Kidney (tissue), 14 donors: ENCODE data around the gene PCYT1A. TPM values are rescaled to one million over a fixed set of nuclear protein-coding genes. Genes with fewer than 3 reads are reported as not detected.

ENCODE experiments used
- DNase-seq, 5 donors: peaks; one replicate each; pipeline ENCODE4 v3.0.0-alpha.2; 2013 to 2020
- FAIRE-seq: peaks from 2 replicates; lab custom pipeline; 2012; peaks lifted over from hg19 to GRCh38; lab: Jason Lieb, UNC
- H3K27ac ChIP-seq, 2 donors: one replicate each; pipeline ENCODE4 v1.7.0; 2013; ENCODE audit warnings: low read depth in 2 of 2, low read length in 2 of 2, inconsistent platforms in 1 of 2
- H3K27me3 ChIP-seq: one replicate; pipeline ENCODE4 v1.7.1; 2013; ENCODE audit warnings: low read length, inconsistent platforms; ENCODE audit not compliant: control insufficient read depth, insufficient read depth
- H3K36me3 ChIP-seq, 3 donors: one replicate each; pipeline versions ENCODE4 v1.7.0 to v1.7.1; 2013; ENCODE audit warnings: low read length in 3 of 3, control low read depth in 1 of 3, inconsistent platforms in 1 of 3; ENCODE audit not compliant: insufficient read depth in 3 of 3, control insufficient read depth in 2 of 3
- H3K4me1 ChIP-seq, 3 donors: one replicate each; pipeline versions ENCODE4 v1.7.0 to v1.7.1; 2013; ENCODE audit warnings: low read length in 3 of 3, inconsistent platforms in 1 of 3, low read depth in 1 of 3; ENCODE audit not compliant: control insufficient read depth in 2 of 3, insufficient read depth in 2 of 3
- H3K4me3 ChIP-seq, 3 donors: one replicate each; pipeline versions ENCODE4 v1.7.0 to v1.8.1; 2013; ENCODE audit warnings: low read length in 3 of 3, control low read depth in 1 of 3, inconsistent platforms in 1 of 3
- H3K9ac ChIP-seq, 3 donors: one replicate each; pipeline versions ENCODE4 v1.7.0 to v1.7.1; 2013; ENCODE audit warnings: low read length in 3 of 3, control low read depth in 1 of 3, inconsistent platforms in 1 of 3
- H3K9me3 ChIP-seq, 3 donors: one replicate each; pipeline versions ENCODE4 v1.7.0 to v1.7.1; 2013; ENCODE audit warnings: low read length in 3 of 3, control low read depth in 1 of 3, inconsistent platforms in 1 of 3; ENCODE audit not compliant: control insufficient read depth in 2 of 3, insufficient read depth in 1 of 3
- CTCF ChIP-seq: IDR thresholded peaks from 3 replicates; pipeline ENCODE4 v1.5.1; 2012; ENCODE audit warnings: mild to moderate bottlenecking, moderate library complexity, borderline replicate concordance; ENCODE audit not compliant: insufficient read depth; ENCODE audit errors: extremely low read depth
- intact Hi-C: fragments of 100-400 bp; cut with DNase I; formaldehyde crosslinking; loops from one replicate; pipeline ENCODE4 v1.11.1; 2022
- polyA plus RNA-seq: library from polyadenylated mRNA; stranded (reverse); fragments of 350-450 nt; fragmentation: Illumina TruSeq; extraction: RNeasy Lipid Tissue Mini Kit (QIAGEN cat#74804); gene quantifications from one replicate; pipeline ENCODE4 v1.2.3, GENCODE V29; 2014; ENCODE audit warnings: low read depth, low replicate concordance; ENCODE audit not compliant: insufficient read depth
- total RNA-seq: library from RNA; stranded (reverse); fragmentation: NEBNext Ultra II Directional; extraction: Animal tissue kit (Norgen Biotek cat#: 25700); gene quantifications from one replicate; pipeline ENCODE4 v1.2.1, GENCODE V29; 2021
- donor health status: control.
- donor health status: control.
- donor health status: control.
- donor health status: control.
- donor health status: control.
- donor health status: DM: yes; HTN: yes; CAD: no.
- donor health status: Normal renal cell carcinoma (clear cell type).

Gene PCYT1A
- total and polyA plus RNA-seq, 2 donors from 2014 or later, result 19.6 to 57.6 TPM

DNA sequence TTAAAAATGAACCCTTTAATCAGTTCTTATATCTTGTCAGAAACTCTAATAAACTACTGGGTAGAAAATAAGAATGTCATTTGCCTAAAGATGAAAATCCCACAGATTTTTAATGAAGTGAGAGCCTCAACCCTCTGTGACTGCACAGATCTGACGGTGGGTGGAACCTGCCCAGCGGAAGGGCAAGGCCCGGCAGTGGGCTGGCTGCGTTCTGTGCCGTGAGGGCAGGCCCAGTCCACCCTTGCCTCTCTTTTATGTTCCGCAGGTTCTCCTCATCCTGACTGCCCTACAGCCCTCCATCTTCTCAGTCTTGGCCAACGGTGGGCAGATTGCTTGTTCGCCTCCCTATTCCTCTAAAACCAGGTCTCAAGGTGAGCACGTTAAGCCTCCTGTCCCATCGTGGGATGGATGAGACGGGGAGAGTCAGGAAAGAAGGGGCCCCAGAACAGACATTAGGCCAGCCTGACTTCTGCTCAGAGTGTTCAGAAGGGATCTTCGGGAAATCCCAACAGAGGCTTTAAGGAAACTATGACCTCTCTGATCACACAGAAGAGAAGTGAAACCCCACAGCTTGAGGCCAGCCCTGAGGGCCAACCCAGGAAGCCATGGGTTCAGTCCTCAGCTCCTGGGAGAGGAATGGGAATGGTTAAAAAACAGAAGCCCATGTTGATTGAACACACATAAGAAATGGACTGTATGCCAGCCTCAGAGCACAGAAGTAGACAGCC, 55.2 kb downstream of the PCYT1A start:
- no peaks in the 10 kb centered on the region for H3K9me3 ChIP-seq
- FAIRE-seq (no peak), DNase-seq (no peak)
- H3K27me3 ChIP-seq, result no peaks in the 10 kb centered on the region
- no peak overlapping the region for H3K9ac ChIP-seq
- no peak overlapping the region for H3K4me3 ChIP-seq
- H3K4me1 ChIP-seq, result peaks cover 0 to 6% (median 0%) of the 10 kb centered on the region in 3 donors
- intact Hi-C loops, result no loop called here
- TF ChIP-seq CTCF, result no peak
- peaks cover 0 to 5% (median under 1%) of the 10 kb centered on the region in 3 donors for H3K36me3 ChIP-seq
- H3K27ac ChIP-seq, result no peak overlapping the region

GRCh38 chr3:196227629-196228493, 59.7 kb downstream of the PCYT1A start:
- FAIRE-seq, result no peak
- Histone ChIP-seq H3K27me3 (no peaks in the 10 kb centered on the region), H3K9ac (no peak overlapping the region), H3K36me3 (no peaks in the 10 kb centered on the region), H3K9me3 (no peaks in the 10 kb centered on the region), H3K4me1 (peaks cover 0 to 6% (median 0%) of the 10 kb centered on the region in 3 donors), H3K27ac (peak overlapping the region in 1 of 2 donors; percentile 7), H3K4me3 (no peak overlapping the region)
- DNase-seq, result peak in 1 of 5 donors; percentile 25
- intact Hi-C loops, result no loop called here
- TF ChIP-seq CTCF, result no peak

GRCh38 chr3:196227121-196227561, 60.4 kb downstream of the PCYT1A start:
- Histone ChIP-seq H3K27me3 (no peaks in the 10 kb centered on the region), H3K27ac (peak overlapping the region in 1 of 2 donors; percentile 7), H3K9ac (no peak overlapping the region), H3K4me3 (no peak overlapping the region), H3K9me3 (no peaks in the 10 kb centered on the region), H3K4me1 (peaks cover 0 to 6% (median 0%) of the 10 kb centered on the region in 3 donors), H3K36me3 (no peaks in the 10 kb centered on the region)
- no peak for TF ChIP-seq CTCF
- FAIRE-seq (no peak), DNase-seq (peak in 3 of 5 donors; percentile 25 to 55 (median 45))
- intact Hi-C loops, result no loop called here
